ENCODE results near the gene ESPNL.
"Not testable (repeated sequence)": the region's sequence is repeated elsewhere in the genome, so short reads cannot be mapped to it uniquely, and the experiment has no call there.

ESPNL gene

DNA sequence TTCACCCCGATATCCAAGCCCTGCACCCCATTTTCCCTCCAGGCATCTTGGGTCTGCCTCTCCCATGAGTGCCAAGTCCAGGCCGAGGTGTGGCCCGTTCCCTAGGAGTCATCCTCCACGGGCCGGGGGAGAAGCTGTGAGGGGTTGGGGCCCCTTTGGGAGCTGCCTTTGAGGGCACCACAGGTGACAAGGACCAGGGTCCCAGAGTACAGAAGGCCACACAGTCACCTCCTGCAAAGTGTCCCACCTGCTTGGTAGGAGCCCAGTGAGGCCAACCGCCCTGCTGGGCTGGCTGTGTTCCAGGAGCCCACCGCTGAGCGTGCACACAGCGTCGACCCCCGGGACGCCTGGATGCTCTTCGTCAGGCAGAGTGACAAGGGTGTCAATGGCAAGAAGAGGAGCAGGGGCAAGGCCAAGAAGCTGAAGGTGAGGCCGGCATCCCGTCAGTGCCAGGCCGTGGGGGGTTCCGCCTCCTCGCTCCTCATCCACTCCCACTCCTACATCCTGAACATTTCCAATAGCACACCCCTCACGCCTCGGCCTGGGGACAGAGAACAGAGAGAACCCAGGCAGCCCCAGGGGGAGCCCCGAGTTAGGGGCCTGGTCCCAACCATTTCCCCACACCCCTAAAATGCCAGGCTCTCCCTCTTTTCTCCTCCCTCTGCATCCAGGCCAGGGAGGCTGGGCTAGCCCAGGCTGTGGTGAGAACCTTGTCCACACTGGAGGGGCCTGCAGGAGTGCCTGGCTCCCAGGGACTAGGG lies 61.3 kb downstream of the ESPNL start:
- DNase-seq = no peak

DNA sequence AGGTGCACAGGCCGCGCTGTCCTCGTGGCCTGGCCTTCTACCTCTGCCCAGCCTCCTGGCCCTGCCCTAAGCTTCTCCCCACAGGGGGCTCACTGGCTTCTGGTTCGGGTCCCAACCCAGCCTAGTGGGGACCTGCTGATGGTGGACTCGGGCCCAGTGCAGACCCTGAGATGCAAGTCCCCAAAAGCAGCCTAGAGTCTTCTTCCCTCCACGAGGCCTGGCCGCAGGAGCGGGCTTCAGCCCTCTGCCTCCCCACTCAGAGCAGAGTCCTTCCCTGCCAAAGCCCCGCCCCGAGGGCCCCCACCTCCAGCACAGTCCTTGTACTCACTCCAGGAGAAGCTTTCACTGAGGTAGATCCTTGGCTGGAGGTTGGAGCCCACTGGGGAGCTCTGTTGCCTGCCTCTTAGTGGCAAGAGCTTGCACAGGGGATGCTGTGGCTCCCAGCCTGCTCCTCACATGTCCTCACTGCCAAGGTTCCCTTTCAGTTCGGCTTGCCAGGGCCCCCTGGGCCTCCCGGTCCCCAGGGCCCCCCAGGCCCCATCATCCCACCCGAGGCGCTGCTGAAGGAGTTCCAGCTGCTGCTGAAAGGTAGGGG lies 62.2 kb downstream of the ESPNL start:
- DNase-seq = no peak

DNA sequence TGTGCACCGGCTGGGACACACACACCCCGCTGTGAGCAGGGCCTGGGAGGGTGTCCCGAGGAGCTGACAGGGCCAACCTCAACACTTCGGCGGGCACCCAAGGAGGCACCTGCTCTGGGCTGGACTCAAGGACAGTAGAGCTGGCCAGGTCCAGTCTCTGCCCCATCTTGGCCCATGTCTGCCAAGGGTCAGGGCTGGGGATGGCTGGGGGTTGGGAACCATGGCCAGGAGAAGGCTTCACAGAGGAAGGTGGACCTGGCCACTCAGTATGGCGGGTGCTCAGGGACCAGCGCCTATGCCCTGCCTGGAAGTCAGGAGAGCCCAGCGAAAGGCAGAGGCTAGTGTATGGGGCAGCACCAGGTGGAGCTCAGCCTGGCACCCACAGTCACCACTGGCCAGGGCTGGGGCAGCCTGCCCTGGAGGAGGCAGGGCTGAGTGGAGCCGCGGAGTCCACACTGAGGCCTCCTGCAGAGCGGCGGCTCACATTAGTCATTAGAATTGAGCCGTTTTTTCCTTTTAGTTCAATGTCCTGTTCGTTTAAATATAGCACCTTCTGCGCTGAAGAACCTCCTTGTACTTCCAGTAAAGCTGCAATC lies 62.8 kb downstream of the ESPNL start:
- no peak for DNase-seq

DNA sequence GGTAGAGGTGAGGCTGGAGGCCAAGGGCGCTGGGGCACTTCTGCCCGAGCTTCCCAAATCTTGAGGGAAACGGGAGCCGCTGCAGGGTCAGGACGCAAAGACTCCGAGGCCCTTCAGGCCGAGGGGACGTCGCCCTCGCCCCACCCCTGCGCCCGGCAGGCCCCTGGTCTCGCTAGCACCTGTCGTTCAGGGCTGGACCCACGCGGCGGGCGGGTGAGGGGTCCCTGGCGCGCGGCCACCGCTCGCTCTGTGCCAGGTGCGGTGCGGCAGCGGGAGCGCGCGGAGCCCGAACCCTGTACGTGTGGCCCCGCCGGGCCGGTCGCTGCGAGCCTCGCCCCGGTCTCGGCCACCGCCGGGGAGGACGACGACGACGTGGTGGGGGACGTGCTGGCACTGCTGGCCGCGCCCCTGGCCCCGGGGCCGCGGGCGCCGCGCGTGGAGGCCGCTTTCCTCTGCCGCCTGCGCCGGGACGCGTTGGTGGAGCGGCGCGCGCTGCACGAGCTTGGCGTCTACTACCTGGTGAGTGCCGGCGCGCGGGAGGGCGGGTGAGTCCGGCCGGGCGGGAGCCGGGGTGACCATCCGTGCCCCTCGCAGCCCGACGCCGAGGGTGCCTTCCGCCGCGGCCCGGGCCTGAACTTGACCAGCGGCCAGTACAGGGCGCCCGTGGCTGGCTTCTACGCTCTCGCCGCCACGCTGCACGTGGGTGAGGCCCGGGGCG lies 63.5 kb downstream of the ESPNL start:
- DNase-seq = no peak

DNA sequence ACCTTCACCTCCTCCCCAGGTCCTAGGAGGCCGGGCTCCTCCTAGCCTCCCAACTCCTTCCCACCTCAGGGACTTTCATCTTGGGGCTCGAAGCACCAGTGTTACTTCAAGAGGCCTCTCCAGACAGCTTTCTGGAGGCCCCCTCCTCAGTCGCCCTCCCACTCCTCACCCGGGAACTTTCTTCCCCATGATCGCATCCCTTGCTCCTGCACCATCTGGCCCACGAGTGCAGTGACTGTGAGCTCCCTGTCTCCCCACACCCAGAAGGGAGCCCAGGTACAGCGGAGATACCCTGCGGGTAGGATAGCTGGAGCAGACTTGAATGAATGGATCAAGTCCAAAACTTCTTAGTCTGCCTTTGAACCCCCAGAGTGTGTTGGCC lies 64.8 kb downstream of the ESPNL start:
- no peak for DNase-seq

DNA sequence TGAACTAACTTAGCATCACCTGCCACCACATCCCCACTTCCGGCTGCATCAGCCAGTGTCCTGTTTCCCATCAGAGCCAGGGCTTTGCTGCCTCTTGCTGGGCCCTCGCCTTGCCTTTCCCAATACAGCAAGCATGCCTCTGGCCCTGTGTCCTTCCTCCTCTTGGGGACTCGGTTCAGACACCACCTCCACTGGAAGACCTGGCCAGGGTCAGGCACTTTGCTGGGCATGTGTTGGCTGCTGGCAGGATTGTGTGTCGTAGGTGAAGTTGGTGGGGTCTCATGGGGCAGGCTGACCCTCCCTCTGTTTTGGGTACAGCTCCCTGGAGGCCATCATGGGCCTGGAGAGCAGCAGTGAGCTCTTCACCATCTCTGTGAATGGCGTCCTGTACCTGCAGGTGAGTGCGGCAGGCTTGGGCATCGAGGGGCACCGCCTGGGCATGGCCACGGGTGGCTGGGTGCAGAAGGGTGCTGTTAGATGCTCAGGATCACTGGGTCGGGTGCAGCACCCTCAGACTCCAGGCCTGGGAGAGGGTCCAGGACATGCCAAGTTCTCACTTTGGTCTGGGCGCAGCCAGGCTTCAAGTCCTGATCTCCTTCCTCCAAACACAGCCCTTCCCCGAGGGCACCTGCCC lies 65.3 kb downstream of the ESPNL start:
- no peak for DNase-seq

DNA sequence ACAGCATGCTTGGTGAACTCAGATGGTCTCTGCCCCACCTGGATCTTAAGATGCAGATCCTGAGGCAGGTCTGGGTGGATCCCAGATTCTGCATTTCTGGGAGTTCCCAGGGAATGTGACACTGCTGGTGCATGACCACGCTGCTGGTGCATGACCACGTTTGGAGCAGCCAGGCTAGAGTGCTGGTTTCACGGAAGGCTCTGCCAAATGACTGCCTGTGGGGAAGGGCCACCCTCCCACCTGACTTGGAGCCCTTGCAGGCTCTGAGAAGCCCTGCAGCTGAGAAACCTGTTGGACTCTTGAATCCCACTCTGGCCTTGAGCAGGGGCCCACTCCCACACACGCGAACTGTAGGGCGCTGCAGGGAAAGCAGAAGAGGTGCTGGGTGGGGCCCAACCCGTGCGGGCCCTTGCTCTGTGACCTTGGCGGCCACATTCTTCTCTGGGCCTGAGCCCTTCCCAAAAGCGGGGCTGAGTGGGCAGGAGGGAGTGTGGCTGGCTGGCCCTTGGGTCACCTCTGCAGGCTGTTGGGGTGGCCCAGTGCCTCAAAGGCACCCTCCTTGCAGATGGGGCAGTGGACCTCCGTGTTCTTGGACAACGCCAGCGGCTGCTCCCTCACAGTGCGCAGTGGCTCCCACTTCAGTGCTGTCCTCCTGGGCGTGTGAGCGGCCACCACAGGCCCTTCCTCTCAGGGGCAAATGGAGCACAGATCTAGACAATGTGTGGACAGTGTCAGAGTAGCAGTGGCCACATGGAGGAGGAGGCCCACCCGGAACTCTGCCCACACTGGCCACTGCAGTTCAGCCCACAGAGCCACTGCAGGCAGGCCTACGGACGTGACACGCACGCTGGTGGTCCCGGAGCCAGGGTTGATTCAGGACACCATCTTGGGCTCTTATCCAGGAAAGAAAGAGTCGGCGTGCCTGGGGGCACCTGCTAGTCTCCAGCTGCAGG lies 66.5 kb downstream of the ESPNL start:
- no peak for DNase-seq

DNA sequence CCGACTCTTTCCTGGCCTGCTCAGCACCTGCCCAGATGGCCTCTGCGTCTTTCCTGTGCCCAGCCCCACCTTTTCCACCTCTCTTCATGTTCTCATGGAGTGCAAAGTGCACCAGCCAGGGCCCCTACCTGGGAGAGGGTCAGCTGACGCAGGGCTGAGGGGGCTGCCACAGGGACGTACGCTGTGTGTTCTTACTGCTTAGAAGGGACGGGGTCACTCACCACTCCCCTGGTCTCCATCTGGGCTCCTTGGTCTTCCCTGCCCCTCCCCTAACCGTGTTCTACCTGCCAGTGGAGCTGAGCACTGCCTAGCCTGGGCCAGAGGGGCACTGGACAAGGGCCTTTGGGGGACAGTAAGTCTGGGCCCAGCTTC lies 67.2 kb downstream of the ESPNL start:
- DNase-seq = no peak

DNA sequence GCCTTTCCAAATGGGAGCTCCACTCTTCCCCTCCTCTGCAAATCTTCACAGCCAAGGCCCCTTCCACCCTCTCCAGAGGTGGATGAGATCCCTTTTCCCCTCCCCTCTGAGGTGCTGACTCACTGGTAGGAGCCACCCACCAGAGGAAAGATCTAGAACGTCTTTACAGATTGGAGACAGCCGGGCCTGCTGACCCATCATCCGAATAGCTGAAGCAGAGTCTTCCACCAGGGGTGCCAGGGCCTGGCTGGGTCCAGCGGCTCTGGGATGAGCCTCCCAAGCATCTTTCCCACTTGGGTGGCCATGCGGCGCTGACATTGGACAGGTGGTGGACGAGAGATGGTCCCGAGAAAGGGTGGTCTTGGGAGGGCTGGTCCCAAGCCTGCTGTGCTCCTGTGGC lies 67.6 kb downstream of the ESPNL start:
- peak; percentile 21 for DNase-seq

DNA sequence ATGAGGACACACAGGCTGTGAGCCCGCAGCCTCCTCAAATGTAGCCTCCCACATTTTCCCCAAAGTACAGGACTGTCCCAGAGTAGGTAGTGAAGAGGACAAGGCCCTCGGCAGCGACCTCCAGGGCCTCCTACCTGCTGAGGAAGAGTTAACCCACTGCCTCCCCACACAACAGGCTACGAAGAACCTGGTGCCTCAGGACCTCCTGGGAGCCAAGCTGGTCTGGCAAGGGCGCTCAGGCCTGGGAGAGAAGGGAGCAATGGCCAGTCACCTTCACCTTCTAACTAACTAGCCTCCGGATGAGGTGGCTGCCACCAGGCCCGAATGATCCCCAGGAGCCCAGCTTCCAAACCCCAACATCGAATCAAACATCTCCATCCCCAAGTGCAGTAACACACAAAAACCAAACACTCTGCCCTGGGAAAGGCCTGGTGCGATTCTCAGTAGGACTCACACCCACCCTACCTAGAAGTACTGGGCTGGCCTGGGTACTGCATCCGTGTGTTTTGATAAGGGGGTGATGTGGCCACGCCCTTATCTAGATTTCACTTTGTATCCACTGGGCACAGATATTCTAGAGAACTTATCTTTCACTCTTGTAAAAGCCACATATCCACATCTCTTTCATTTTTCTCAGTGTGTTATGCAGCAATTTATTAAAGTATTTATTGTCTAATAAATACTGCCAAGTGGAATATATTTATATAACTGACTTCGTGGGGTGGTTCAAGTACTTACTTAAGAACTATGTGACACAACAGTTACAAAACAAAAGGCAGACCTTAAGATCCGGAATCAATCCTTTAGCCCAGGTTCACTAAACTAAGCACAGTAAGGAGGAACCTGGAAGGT lies 68.3 kb downstream of the ESPNL start:
- DNase-seq = no peak

DNA sequence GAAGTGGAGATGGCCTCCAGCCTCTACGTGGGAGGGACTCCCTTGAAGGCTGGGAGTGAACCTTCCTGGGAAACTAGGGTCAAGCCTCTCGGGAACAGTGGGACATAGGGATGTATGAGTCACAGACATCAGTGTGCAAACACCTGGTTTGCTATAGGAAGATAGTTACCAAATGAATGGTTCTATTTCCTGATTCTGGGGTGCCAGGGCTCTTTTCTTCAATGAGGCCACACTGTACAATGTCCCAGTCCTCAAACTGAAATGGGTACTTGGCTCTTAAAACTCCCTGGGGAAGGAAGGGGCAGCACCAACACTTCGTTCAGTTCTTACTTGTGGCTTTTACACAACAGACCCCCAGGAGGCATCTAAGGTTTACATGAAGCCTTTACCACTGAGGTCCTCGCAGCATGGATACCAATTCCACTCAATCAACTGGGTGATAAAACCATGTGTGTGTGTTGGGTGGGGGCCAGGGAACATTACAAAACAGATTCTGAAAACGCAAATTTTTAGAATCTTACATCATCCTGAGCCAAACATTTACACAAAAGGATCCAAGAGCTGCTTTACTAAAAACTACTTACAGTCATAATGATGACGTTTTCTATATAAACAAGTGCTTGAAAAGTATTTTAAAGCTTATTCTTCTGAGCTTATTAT lies 69.0 kb downstream of the ESPNL start:
- DNase-seq = peak; percentile 96

DNA sequence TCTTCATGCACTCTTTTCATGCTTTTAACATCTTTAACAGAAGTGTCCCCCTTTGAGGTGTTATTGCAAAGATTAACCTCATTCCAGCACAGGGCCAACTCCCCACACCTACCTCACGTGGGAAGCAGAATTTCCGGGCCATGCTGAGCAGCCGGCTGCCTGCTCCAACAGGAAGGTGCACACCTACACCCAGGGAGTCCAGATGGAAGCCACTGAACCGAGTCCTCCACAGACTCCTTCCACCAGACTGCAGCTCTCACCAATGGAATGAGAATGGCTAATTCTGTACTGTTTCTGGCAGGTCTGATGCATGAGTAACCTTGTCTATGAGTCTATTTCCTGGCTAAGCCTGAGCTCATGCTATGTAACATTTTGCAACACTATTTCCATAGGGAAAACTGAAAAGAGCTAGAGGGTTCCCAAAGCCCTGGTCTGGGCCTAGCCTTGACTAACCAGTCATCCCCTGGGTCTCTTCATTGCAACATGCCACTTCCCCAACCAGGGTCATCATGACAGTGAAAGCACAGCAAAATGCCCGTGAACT lies 69.6 kb downstream of the ESPNL start:
- peak; percentile 98 for DNase-seq

DNA sequence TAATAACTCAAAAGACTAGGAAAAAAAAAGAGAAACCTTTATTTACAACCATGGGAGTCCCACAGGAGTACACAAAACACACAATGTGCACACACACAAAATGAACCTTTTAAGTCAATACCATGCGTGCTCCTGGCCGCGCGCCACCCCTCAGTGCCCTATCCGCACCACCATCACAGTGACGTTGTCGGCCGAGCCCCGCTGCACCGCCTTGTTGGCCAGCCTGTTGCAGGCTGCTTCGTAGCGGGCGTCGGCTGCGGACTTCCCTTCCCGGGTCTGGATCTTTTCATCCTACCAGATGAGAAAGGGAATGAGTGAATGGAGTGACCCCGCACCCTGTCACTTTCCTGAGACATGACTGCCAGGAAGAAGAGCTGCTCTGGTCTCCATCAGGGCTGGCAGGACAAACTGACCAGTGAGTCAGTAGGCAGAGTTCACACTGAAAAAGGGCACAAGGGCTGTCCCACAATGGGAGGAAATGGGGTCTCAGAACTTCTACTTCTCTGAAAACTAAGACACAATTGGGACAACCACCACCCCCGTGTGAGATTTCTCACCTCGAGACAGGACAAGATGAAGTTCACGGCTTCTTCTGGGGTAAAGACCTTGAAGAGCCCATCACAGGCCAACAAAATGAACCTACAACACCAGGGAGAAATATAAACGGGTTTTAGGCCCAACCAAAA lies 70.4 kb downstream of the ESPNL start:
- DNase-seq = no peak

DNA sequence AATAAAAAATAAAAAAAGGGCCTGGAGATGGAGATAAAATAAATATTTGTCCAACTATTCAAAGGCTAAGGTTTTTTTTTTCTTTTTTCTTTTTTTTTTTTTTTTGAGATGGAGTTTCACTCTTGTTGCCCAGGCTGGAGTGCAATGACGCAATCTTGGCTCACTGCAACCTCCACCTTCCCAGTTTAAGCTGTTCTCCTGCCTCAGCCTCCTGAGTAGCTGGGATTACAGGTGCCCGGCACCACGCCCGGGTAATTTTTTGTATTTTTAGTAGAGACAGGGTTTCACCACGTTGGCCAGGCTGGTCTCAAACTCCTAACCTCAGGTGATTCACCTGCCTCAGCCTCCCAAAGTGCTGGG lies 70.9 kb downstream of the ESPNL start:
- not testable (repeated sequence) for DNase-seq

DNA sequence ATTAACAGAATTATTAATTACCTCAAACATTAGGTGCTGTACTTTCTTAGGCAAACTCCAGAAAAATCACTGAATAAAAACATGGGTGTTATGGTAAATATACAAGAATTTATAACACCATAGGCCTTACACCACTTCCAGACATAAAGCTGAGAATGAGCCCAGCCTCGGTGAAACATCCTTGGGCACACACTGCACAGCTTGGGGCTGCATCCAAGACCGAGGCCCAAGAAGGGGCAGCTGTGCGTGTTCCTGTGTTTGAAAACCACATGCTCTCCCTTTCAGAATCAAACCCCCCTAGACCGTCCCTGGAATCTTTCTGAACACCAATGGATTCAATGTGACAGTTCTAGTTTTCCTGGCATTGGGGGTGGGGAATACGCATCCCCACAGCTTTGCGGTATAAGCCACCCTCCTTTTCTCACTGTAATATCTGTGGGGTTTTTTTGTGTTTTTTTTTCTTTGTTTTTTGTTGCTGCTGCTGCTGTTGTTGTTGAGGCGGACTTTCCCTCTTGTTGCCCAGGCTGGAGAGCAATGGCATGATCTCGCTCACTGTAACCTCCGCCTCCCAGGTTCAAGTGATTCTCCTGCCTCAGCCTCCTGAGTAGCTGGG lies 71.5 kb downstream of the ESPNL start:
- no peak for DNase-seq

DNA sequence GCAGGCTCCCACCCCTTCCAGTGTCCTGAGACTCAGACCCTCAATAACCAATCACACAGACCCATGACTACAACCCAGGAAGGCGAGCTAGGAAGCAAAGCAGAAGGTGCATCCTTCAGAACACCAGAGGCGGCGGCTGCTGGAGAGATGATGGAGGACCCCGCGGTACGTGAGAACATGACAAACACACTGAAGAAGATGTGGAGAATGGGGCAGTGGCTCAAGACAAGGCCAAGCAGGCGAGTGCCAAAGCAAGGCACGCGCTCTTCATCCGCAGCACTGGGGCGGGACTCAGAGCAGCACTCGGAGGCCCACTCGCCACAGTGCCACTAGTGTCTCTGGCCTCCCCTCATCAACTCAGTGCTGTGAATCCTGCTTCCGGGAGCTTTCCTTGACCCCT lies 72.3 kb downstream of the ESPNL start:
- no peak for DNase-seq

DNA sequence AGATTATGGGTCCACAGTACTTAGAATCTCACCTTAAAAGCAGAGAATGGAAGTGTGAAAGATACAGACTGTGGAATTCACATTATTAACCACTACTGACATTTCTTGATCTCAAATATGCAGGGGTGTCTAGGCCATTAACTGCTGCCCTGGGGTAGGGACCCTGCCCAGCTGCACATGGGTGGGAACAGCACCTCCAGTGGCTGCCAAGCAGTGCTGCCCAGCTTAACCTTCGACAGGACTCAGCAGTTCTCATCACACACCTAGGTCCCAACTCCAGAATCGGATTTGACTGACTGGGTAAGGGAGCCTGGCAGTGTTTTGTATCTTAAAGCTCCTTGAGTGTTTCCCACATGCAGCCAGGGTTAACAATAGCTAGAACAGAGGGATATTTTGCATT lies 73.6 kb downstream of the ESPNL start:
- no peak for DNase-seq

DNA sequence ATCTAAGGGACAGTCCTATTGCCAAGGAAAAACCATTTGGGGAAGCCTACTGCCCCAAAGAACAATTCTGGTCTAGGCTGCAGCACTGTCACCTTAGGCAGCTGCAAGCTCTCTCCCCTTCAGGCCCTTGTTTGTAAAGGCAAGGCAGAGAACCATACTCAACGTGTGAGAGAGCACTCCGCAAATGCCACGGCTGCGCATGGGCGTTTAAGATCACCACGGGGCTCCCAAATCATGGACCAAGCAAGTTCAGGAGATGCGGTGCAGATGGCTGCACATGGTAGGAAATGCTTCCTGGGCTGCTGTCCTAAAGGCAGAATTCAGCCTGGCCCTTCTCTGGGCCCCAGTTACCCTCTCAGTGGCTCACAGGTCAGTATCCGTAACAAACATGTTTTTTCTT lies 74.2 kb downstream of the ESPNL start:
- no peak for DNase-seq

DNA sequence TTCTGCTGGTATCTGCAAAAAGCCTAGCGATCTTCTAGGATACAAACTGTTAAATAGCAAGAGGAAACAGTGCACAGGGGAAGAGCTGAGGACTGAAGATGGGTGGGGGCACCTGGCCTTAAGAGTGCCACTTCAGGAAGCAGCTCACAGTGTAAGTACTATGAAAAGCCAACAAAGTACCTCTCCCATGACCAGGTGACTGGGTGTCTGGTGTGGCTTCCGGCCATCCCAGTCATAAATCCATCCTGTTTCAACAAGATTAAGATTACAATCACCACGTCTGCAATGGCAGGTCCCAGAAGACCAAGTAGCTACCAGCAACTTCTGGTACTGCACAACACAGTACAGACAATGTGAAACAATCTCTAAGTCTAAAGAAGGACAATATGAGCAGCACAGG lies 74.6 kb downstream of the ESPNL start:
- no peak for DNase-seq
